ENCODE data around the gene GLRX. TPM values are rescaled to one million over a fixed set of nuclear protein-coding genes. Genes with fewer than 3 reads are reported as not detected.

Gene GLRX
- total RNA-seq, 4 donors from 2014 or later, result 14.1 to 56.0 (median 34.0) TPM

GRCh38 chr5:95777441-95777840 is 45.1 kb downstream of the GLRX start:
- H3K4me3 ChIP-seq, result no peak overlapping the region
- no peak for DNase-seq (ENCODE audit: extremely low spot score)
- peaks cover 0 to 8% (median 3%) of the 10 kb centered on the region in 4 donors for H3K36me3 ChIP-seq
- H3K4me1 ChIP-seq, result peaks cover 5 to 28% (median 19%) of the 10 kb centered on the region in 4 donors
- H3K27ac ChIP-seq (replicated peaks in 1 of 4), result no peak overlapping the region
- H3K9me3 ChIP-seq, result no peaks in the 10 kb centered on the region
- TF ChIP-seq EP300 (IDR thresholded peaks at IDR 0.05) (no peak), POLR2AphosphoS5 (IDR thresholded peaks at IDR 0.05) (no peak), CTCF (IDR thresholded peaks at IDR 0.05) (no peak), POLR2A (IDR thresholded peaks at IDR 0.05; ENCODE audit: low read depth) (no peak)
- no peaks in the 10 kb centered on the region for H3K27me3 ChIP-seq
- 93% methylated on average over 3 of the region's 3 CpGs for WGBS
- intact Hi-C loops (cut with DNase I), result loop anchor here (5.0 kb wide), 1 partner anchor 40 kb away; no protein-coding TSS in a partner anchor

GRCh38 chr5:95773335-95774059 is 49.0 kb downstream of the GLRX start:
- intact Hi-C loops (cut with DNase I), result loop anchor here (5.0 kb wide), 1 partner anchor 111 kb away; no protein-coding TSS in a partner anchor
- WGBS, result 74% methylated on average over 3 of the region's 3 CpGs
- Histone ChIP-seq H3K27ac (replicated peaks in 1 of 4) (peak overlapping the region in 1 of 4 donors; percentile 2), H3K4me1 (peaks cover 11 to 30% (median 17%) of the 10 kb centered on the region in 4 donors), H3K9me3 (no peaks in the 10 kb centered on the region), H3K27me3 (no peaks in the 10 kb centered on the region), H3K36me3 (peaks cover 8 to 16% (median 10%) of the 10 kb centered on the region in 4 donors), H3K4me3 (no peak overlapping the region)
- TF ChIP-seq POLR2A (IDR thresholded peaks at IDR 0.05; ENCODE audit: low read depth), result no peak
- TF ChIP-seq EP300 (IDR thresholded peaks at IDR 0.05), result no peak
- TF ChIP-seq CTCF (IDR thresholded peaks at IDR 0.05), result no peak
- no peak for TF ChIP-seq POLR2AphosphoS5 (IDR thresholded peaks at IDR 0.05)
- DNase-seq (ENCODE audit: extremely low spot score), result no peak

- no peaks in the 10 kb centered on the region for H3K27me3 ChIP-seq
- no peaks in the 10 kb centered on the region for H3K9me3 ChIP-seq
- no peak for DNase-seq (ENCODE audit: extremely low spot score)
- TF ChIP-seq POLR2A (IDR thresholded peaks at IDR 0.05; ENCODE audit: low read depth), result no peak
- TF ChIP-seq CTCF (IDR thresholded peaks at IDR 0.05), result no peak
- TF ChIP-seq EP300 (IDR thresholded peaks at IDR 0.05), result no peak
- no peak for TF ChIP-seq POLR2AphosphoS5 (IDR thresholded peaks at IDR 0.05)
- intact Hi-C loops (cut with DNase I), result loop anchor here (5.0 kb wide), 1 partner anchor 110 kb away; no protein-coding TSS in a partner anchor
- 92% methylated on average over 2 of the region's 2 CpGs for WGBS
- H3K27ac ChIP-seq (replicated peaks in 1 of 4), result peak overlapping the region in 2 of 4 donors; percentile 57 to 67
- H3K36me3 ChIP-seq, result peaks cover 8 to 27% (median 22%) of the 10 kb centered on the region in 4 donors
- H3K4me3 ChIP-seq, result no peak overlapping the region
- H3K4me1 ChIP-seq, result peaks cover 11 to 30% (median 17%) of the 10 kb centered on the region in 4 donors
These were observed 50.6 kb downstream of the GLRX start for GRCh38 chr5:95771892-95772291.

GRCh38 chr5:95770830-95771708 is 51.5 kb downstream of the GLRX start:
- 31% methylated on average over 8 of the region's 8 CpGs for WGBS
- peaks cover 8 to 31% (median 22%) of the 10 kb centered on the region in 4 donors for H3K36me3 ChIP-seq
- peak overlapping the region in 3 of 4 donors; percentile 13 to 67 (median 57) for H3K27ac ChIP-seq (replicated peaks in 1 of 4)
- H3K9me3 ChIP-seq, result no peaks in the 10 kb centered on the region
- H3K4me3 ChIP-seq, result no peak overlapping the region
- H3K4me1 ChIP-seq, result peaks cover 11 to 30% (median 17%) of the 10 kb centered on the region in 4 donors
- DNase-seq (ENCODE audit: extremely low spot score), result no peak
- TF ChIP-seq POLR2A (IDR thresholded peaks at IDR 0.05; ENCODE audit: low read depth) (no peak), EP300 (IDR thresholded peaks at IDR 0.05) (no peak), POLR2AphosphoS5 (IDR thresholded peaks at IDR 0.05) (peak; percentile 30 to 66), CTCF (IDR thresholded peaks at IDR 0.05) (no peak)
- no peaks in the 10 kb centered on the region for H3K27me3 ChIP-seq
- intact Hi-C loops (cut with DNase I), result loop anchor here (5.0 kb wide), 1 partner anchor 109 kb away; no protein-coding TSS in a partner anchor

All from esophagus muscularis mucosa (tissue), 4 donors.